H1 (cell line): Measurements from ENCODE around the gene EDC3. TPM values are rescaled to one million over a fixed set of nuclear protein-coding genes. Genes with fewer than 3 reads are reported as not detected.

ENCODE experiments used
- MAFK ChIP-seq: IDR thresholded peaks from 2 replicates; pipeline ENCODE4 v1.6.1; 2012; ENCODE audit warnings: low read depth, mild to moderate bottlenecking, improper control_type of control experiment, low read length
- polyA plus RNA-seq, 7 experiments: library from polyadenylated mRNA; depleted of rRNA in 3 of 7; stranded (reverse) in 5 of 7; unstranded in 2 of 7; fragments of >200 nt in 5 of 7; fragments of 200-250 nt in 2 of 7; gene quantifications; 1 replicate in 5 of 7; 2 replicates in 1 of 7; 4 replicates in 1 of 7; pipeline versions ENCODE4 v1.2.1 to v1.2.3, GENCODE V29; 2011 to 2013; ENCODE audit warnings: missing spikeins in 2 of 7, mixed read lengths in 2 of 7
- total RNA-seq: library from RNA; stranded (reverse); fragmentation: NEBNext Ultra II Directional; extraction: Animal tissue kit (Norgen Biotek cat#: 25700); gene quantifications from 2 replicates; pipeline ENCODE4 v1.2.1, GENCODE V29; 2021

Gene EDC3
- total and polyA plus RNA-seq, 2 of the 8 experiments (the other 6 are each of a cell fraction or from before 2014, with no cell fraction given): 45.0 to 50.8 TPM

DNA sequence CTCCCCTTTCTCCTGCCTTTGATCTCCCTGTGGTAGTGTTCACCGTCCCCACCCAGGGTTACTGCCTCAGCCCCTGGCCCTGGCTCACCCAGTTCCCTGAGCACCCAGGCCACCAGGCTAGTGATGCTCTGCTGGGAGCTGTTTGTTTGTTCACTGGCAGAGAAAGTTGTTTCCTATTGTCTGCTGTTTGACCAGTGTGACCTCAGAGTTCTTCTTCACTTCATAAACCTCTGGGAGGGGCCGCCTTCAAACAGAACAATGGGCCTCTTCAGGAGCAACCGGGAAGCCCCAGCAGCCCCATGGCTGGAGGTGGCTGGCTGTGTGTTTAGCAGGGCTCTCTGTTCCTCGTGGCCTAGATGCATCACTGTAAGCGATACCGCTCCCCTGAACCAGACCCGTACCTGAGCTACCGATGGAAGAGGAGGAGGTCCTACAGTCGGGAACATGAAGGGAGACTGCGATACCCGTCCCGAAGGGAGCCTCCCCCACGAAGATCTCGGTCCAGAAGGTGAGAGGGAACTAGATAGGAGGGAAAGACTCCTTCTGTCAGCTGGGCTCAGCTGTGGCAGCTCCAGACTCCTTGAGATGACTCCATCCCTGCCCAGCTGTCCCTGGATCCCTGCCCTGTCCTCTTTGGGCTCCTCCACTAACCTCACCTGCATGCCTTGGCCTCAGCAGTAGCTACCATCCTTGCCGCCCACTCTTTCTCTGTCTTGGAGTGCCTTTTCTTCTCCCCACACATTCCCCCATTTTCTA lies 76.8 kb downstream of the EDC3 start (continued):
- TF ChIP-seq MAFK: no peak
